HUES48 (cell line): ENCODE results near the gene MRPS26.
"Not testable (repeated sequence)": the region's sequence is repeated elsewhere in the genome, so short reads cannot be mapped to it uniquely, and the experiment has no call there.

ENCODE experiments used
- H3K27ac ChIP-seq: one replicate; pipeline ENCODE4 v1.7.0; 2013; ENCODE audit warnings: low read depth, low read length, inconsistent platforms
- H3K27me3 ChIP-seq: 2 replicates; pipeline ENCODE4 v1.6.1; 2013; ENCODE audit warnings: mild to moderate bottlenecking, low read length; ENCODE audit not compliant: control insufficient read depth, insufficient read depth
- H3K36me3 ChIP-seq: 2 replicates; pipeline ENCODE4 v1.6.1; 2013; ENCODE audit warnings: low read length; ENCODE audit not compliant: control insufficient read depth, insufficient read depth
- H3K4me1 ChIP-seq: 2 replicates; pipeline ENCODE4 v1.6.1; 2013; ENCODE audit warnings: mild to moderate bottlenecking, low read length; ENCODE audit not compliant: control insufficient read depth, insufficient read depth
- H3K4me3 ChIP-seq: 2 replicates; pipeline ENCODE4 v1.5.1; 2013; ENCODE audit warnings: mild to moderate bottlenecking, low read depth, low read length
- H3K9ac ChIP-seq: 2 replicates; pipeline ENCODE4 v1.6.1; 2013; ENCODE audit warnings: mild to moderate bottlenecking, low read depth, low read length, moderate library complexity
- H3K9me3 ChIP-seq: 2 replicates; pipeline ENCODE4 v1.6.1; 2013; ENCODE audit warnings: low read length; ENCODE audit not compliant: control insufficient read depth, insufficient read depth

MRPS26 gene

GRCh38 chr20:3042625-3043024, 3.2 kb upstream of the MRPS26 start:
- Histone ChIP-seq H3K36me3 (peaks cover 33% of the 10 kb centered on the region), H3K27me3 (no peaks in the 10 kb centered on the region), H3K4me3 (0 out of 2 replicates have a peak overlapping the region, but pooled peaks have one; percentile 41), H3K9ac (no peak overlapping the region), H3K27ac (no peak overlapping the region), H3K4me1 (peaks cover 21% of the 10 kb centered on the region), H3K9me3 (no peaks in the 10 kb centered on the region)

- Histone ChIP-seq H3K27ac (no peak within 1 kb of the TSS), H3K9ac (no peak within 1 kb of the TSS), H3K36me3 (peaks cover 33% of the 10 kb centered on the region), H3K27me3 (no peaks in the 10 kb centered on the region), H3K9me3 (no peaks in the 10 kb centered on the region), H3K4me3 (0 out of 2 replicates have a peak within 1 kb of the TSS, but pooled peaks have one; percentile 41), H3K4me1 (peaks cover 21% of the 10 kb centered on the region)
Measured at GRCh38 chr20:3043322-3043721, 2.5 kb upstream of the MRPS26 start, which contains the start of gene GNRH2. Gene GNRH2 (plus strand): TSS chr20:3043622. CDS start chr20:3044415, 793 bp downstream.

- Histone ChIP-seq H3K4me1 (peaks cover 21% of the 10 kb centered on the region), H3K9ac (no peak overlapping the region), H3K27me3 (no peaks in the 10 kb centered on the region), H3K27ac (no peak overlapping the region), H3K9me3 (no peaks in the 10 kb centered on the region), H3K36me3 (peaks cover 31% of the 10 kb centered on the region), H3K4me3 (no peak overlapping the region)
Measured at GRCh38 chr20:3044336-3044965, 1.4 kb upstream of the MRPS26 start.

- Histone ChIP-seq H3K36me3 (peaks cover 30% of the 10 kb centered on the region), H3K27ac (peak overlapping the region; percentile 67), H3K9me3 (no peaks in the 10 kb centered on the region)
Measured at GRCh38 chr20:3045042-3045815, 623 bp upstream of the MRPS26 start.

GRCh38 chr20:3046677-3047462, 1.0 kb downstream of the MRPS26 start:
- Histone ChIP-seq H3K4me1 (peaks cover 16% of the 10 kb centered on the region), H3K9me3 (no peaks in the 10 kb centered on the region), H3K36me3 (peaks cover 27% of the 10 kb centered on the region), H3K27ac (peak overlapping the region; percentile 36), H3K4me3 (peak overlapping the region; percentile 95), H3K9ac (peak overlapping the region; percentile 86), H3K27me3 (no peaks in the 10 kb centered on the region)

More at GRCh38 chr20:3045042-3045815, 623 bp upstream of the MRPS26 start:
- peak overlapping the region; percentile 86 for H3K9ac ChIP-seq
- H3K4me1 ChIP-seq = peaks cover 21% of the 10 kb centered on the region
- no peaks in the 10 kb centered on the region for H3K27me3 ChIP-seq
- peak overlapping the region; percentile 95 for H3K4me3 ChIP-seq

GRCh38 chr20:3047486-3048419, 1.9 kb downstream of the MRPS26 start:
- no peak overlapping the region for H3K4me3 ChIP-seq
- no peak overlapping the region for H3K9ac ChIP-seq
- no peaks in the 10 kb centered on the region for H3K9me3 ChIP-seq
- H3K27ac ChIP-seq = no peak overlapping the region
- peaks cover 7% of the 10 kb centered on the region; the same call in 1 of the 2 replicates for H3K4me1 ChIP-seq
- H3K27me3 ChIP-seq = no peaks in the 10 kb centered on the region
- H3K36me3 ChIP-seq = peaks cover 27% of the 10 kb centered on the region

GRCh38 chr20:3051385-3052019, 5.7 kb downstream of the MRPS26 start:
- H3K9me3 ChIP-seq = no peaks in the 10 kb centered on the region
- H3K4me1 ChIP-seq = no peaks in the 10 kb centered on the region
- H3K27ac ChIP-seq = no peak overlapping the region
- peaks cover 27% of the 10 kb centered on the region for H3K36me3 ChIP-seq
- no peak overlapping the region for H3K9ac ChIP-seq
- no peaks in the 10 kb centered on the region for H3K27me3 ChIP-seq
- no peak overlapping the region for H3K4me3 ChIP-seq

- Histone ChIP-seq H3K9ac (no peak overlapping the region), H3K9me3 (no peaks in the 10 kb centered on the region), H3K4me1 (no peaks in the 10 kb centered on the region), H3K4me3 (no peak overlapping the region), H3K27ac (no peak overlapping the region), H3K36me3 (no peaks in the 10 kb centered on the region), H3K27me3 (no peaks in the 10 kb centered on the region)
Measured at GRCh38 chr20:3059489-3059888, 13.6 kb downstream of the MRPS26 start.

- H3K9me3 ChIP-seq, H3K9ac ChIP-seq, H3K36me3 ChIP-seq, H3K4me1 ChIP-seq, H3K4me3 ChIP-seq, H3K27me3 ChIP-seq, H3K27ac ChIP-seq: not testable (repeated sequence)
Measured at GRCh38 chr20:3064119-3064518, 18.3 kb downstream of the MRPS26 start.
